ENCODE measurements around the gene SLC6A17.

Gene SLC6A17

DNA sequence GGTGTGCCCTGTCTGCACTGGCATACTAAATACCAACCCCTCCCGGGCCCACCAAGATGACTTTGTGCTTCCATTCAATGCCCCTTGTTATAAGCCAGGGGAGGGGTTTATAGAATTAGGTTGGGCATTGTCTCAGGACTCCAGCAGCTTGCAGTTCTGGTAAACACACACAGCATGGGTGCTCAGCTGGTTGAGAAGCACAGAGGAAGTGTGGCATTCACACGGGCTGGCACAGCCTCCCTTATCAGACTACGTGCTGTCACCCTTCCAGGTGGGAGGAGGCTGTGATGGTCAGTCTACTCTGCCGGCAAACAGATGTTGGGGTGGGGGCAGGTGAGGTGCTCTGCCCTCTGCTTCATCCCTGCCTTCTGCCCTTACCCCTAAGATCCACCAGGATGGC lies 15.0 kb upstream of the SLC6A17 start:
- Histone ChIP-seq H4K8ac (ENCODE audit: low read depth, low read length) (no peak overlapping the region), H3K9ac (ENCODE audit: low read length) (no peak overlapping the region), H2BK120ac (ENCODE audit: insufficient read depth, low read length, poor library complexity) (no peak overlapping the region), H3K27me3 (ENCODE audit: insufficient read depth, low read length) (no peaks in the 10 kb centered on the region), H3K14ac (ENCODE audit: low read length) (no peak overlapping the region), H3K4ac (ENCODE audit: low read depth, low read length) (no peak overlapping the region), H4K12ac (ENCODE audit: low read depth, low read length) (no peak overlapping the region), H3K36me3 (ENCODE audit: control insufficient read depth in 1 of 2, insufficient read depth in 2 of 2, low read length in 2 of 2) (no peaks in the 10 kb centered on the region), H3K18ac (ENCODE audit: low read length) (no peak overlapping the region), H2AK5ac (ENCODE audit: low read length) (no peak overlapping the region), H3K4me1 (ENCODE audit: control insufficient read depth in 1 of 2, insufficient read depth in 2 of 2, low read length in 2 of 2) (no peaks in the 10 kb centered on the region), H2BK5ac (ENCODE audit: low read depth, low read length, poor library complexity) (no peak overlapping the region), H3K4me3 (ENCODE audit: low read depth, low read length) (no peak overlapping the region), H3K9me3 (ENCODE audit: insufficient read depth, low read depth, low read length) (no peaks in the 10 kb centered on the region), H3K27ac (ENCODE audit: low read depth, low read length) (no peak overlapping the region), H3K79me1 (ENCODE audit: low read length) (no peaks in the 10 kb centered on the region), H2AFZ (ENCODE audit: insufficient read depth, low read length, poor library complexity) (no peak overlapping the region), H2BK12ac (ENCODE audit: low read length) (no peak overlapping the region), H3K79me2 (ENCODE audit: control insufficient read depth, insufficient read depth, low read length, poor library complexity) (no peaks in the 10 kb centered on the region), H4K91ac (ENCODE audit: low read depth, low read length) (no peak overlapping the region), H3K4me2 (ENCODE audit: low read length) (no peak overlapping the region), H3K23ac (ENCODE audit: low read length) (no peak overlapping the region)
- DNase-seq: no peak
- no CpG with 5 or more reads among the region's 4 CpGs for WGBS (ENCODE audit: extremely low coverage, insufficient coverage, insufficient read length)

DNA sequence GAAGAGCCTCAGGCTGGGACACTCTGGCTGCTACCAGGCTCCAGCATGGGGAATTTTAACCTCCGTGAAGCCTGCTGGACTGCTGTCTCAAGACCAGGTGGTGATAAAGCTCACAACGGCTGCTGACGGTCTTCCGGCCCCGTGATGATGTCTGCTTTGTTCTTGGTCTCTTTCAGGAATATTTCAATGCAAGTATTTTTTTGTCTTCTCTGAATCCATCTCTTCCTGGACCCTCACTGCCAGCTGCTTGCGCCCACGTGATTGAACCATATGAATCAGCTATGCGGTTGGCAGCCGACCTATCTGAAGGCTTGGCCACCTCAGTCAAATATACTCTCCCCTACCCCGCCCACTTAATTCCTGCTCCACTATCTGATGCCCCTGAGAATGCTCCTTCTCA lies 14.6 kb upstream of the SLC6A17 start:
- no peak overlapping the region for H4K91ac ChIP-seq (ENCODE audit: low read depth, low read length)
- H3K27ac ChIP-seq (ENCODE audit: low read depth, low read length): no peak overlapping the region
- DNase-seq: no peak
- no peak overlapping the region for H3K14ac ChIP-seq (ENCODE audit: low read length)
- no peaks in the 10 kb centered on the region for H3K27me3 ChIP-seq (ENCODE audit: insufficient read depth, low read length)
- H3K4me3 ChIP-seq (ENCODE audit: low read depth, low read length): no peak overlapping the region
- no peak overlapping the region for H2BK5ac ChIP-seq (ENCODE audit: low read depth, low read length, poor library complexity)
- H3K79me2 ChIP-seq (ENCODE audit: control insufficient read depth, insufficient read depth, low read length, poor library complexity): no peaks in the 10 kb centered on the region
- no peaks in the 10 kb centered on the region for H3K79me1 ChIP-seq (ENCODE audit: low read length)
- no CpG with 5 or more reads among the region's 10 CpGs for WGBS (ENCODE audit: extremely low coverage, insufficient coverage, insufficient read length)
- H3K9ac ChIP-seq (ENCODE audit: low read length): no peak overlapping the region
- H2AK5ac ChIP-seq (ENCODE audit: low read length): no peak overlapping the region
- no peaks in the 10 kb centered on the region for H3K36me3 ChIP-seq (ENCODE audit: control insufficient read depth in 1 of 2, insufficient read depth in 2 of 2, low read length in 2 of 2)
- H3K18ac ChIP-seq (ENCODE audit: low read length): no peak overlapping the region
- H2BK12ac ChIP-seq (ENCODE audit: low read length): no peak overlapping the region
- H3K4me1 ChIP-seq (ENCODE audit: control insufficient read depth in 1 of 2, insufficient read depth in 2 of 2, low read length in 2 of 2): no peaks in the 10 kb centered on the region
- no peak overlapping the region for H2BK120ac ChIP-seq (ENCODE audit: insufficient read depth, low read length, poor library complexity)
- H4K12ac ChIP-seq (ENCODE audit: low read depth, low read length): no peak overlapping the region
- H4K8ac ChIP-seq (ENCODE audit: low read depth, low read length): no peak overlapping the region
- H3K4ac ChIP-seq (ENCODE audit: low read depth, low read length): no peak overlapping the region
- H2AFZ ChIP-seq (ENCODE audit: insufficient read depth, low read length, poor library complexity): no peak overlapping the region
- no peaks in the 10 kb centered on the region for H3K9me3 ChIP-seq (ENCODE audit: insufficient read depth, low read depth, low read length)
- no peak overlapping the region for H3K23ac ChIP-seq (ENCODE audit: low read length)
- H3K4me2 ChIP-seq (ENCODE audit: low read length): no peak overlapping the region

GRCh38 chr1:110136911-110137310 lies 13.4 kb upstream of the SLC6A17 start:
- H2BK5ac ChIP-seq (ENCODE audit: low read depth, low read length, poor library complexity): no peak overlapping the region
- H3K79me1 ChIP-seq (ENCODE audit: low read length): no peaks in the 10 kb centered on the region
- no peaks in the 10 kb centered on the region for H3K36me3 ChIP-seq (ENCODE audit: control insufficient read depth in 1 of 2, insufficient read depth in 2 of 2, low read length in 2 of 2)

DNA sequence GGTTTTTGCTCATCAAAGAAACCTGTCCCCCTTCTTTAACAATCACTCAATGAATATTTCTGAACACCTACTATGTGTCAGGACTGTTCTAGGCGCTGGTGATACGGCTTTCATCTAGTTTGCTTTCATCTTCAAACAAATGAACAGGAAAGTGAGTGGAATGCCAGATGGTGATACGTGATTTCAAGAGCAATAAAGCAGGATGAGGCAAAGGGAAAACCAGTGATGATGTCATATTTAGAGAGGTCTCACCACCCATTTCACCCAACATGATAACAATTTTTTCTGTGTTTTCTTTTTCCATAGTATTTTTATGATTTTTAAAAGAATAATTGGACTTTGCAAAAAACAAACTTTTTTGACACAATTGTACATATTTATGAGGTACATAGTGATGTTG lies 11.3 kb upstream of the SLC6A17 start:
- Histone ChIP-seq H3K27me3 (ENCODE audit: insufficient read depth, low read length) (peaks cover 3% of the 10 kb centered on the region), H3K4ac (ENCODE audit: low read depth, low read length) (no peak overlapping the region), H3K4me2 (ENCODE audit: low read length) (no peak overlapping the region), H3K9ac (ENCODE audit: low read length) (no peak overlapping the region), H4K8ac (ENCODE audit: low read depth, low read length) (no peak overlapping the region), H3K18ac (ENCODE audit: low read length) (no peak overlapping the region), H3K4me1 (ENCODE audit: control insufficient read depth in 1 of 2, insufficient read depth in 2 of 2, low read length in 2 of 2) (no peaks in the 10 kb centered on the region), H3K79me2 (ENCODE audit: control insufficient read depth, insufficient read depth, low read length, poor library complexity) (no peaks in the 10 kb centered on the region), H3K23ac (ENCODE audit: low read length) (no peak overlapping the region), H3K27ac (ENCODE audit: low read depth, low read length) (no peak overlapping the region), H3K36me3 (ENCODE audit: control insufficient read depth in 1 of 2, insufficient read depth in 2 of 2, low read length in 2 of 2) (no peaks in the 10 kb centered on the region), H3K79me1 (ENCODE audit: low read length) (no peaks in the 10 kb centered on the region), H2AFZ (ENCODE audit: insufficient read depth, low read length, poor library complexity) (no peak overlapping the region), H3K14ac (ENCODE audit: low read length) (no peak overlapping the region), H4K91ac (ENCODE audit: low read depth, low read length) (no peak overlapping the region), H2BK5ac (ENCODE audit: low read depth, low read length, poor library complexity) (no peak overlapping the region), H2BK120ac (ENCODE audit: insufficient read depth, low read length, poor library complexity) (no peak overlapping the region), H3K9me3 (ENCODE audit: insufficient read depth, low read depth, low read length) (peaks cover 2% of the 10 kb centered on the region), H4K12ac (ENCODE audit: low read depth, low read length) (no peak overlapping the region), H2AK5ac (ENCODE audit: low read length) (no peak overlapping the region), H2BK12ac (ENCODE audit: low read length) (no peak overlapping the region), H3K4me3 (ENCODE audit: low read depth, low read length) (no peak overlapping the region)
- no peak for DNase-seq
- whole genome bisulfite sequencing (ENCODE audit: extremely low coverage, insufficient coverage, insufficient read length): no CpG with 5 or more reads among the region's 3 CpGs

More at GRCh38 chr1:110136911-110137310, 13.4 kb upstream of the SLC6A17 start:
- Histone ChIP-seq H3K27me3 (ENCODE audit: insufficient read depth, low read length) (peaks cover 2% of the 10 kb centered on the region), H3K27ac (ENCODE audit: low read depth, low read length) (no peak overlapping the region), H2BK120ac (ENCODE audit: insufficient read depth, low read length, poor library complexity) (no peak overlapping the region), H3K23ac (ENCODE audit: low read length) (no peak overlapping the region), H4K12ac (ENCODE audit: low read depth, low read length) (no peak overlapping the region), H4K8ac (ENCODE audit: low read depth, low read length) (no peak overlapping the region), H2AFZ (ENCODE audit: insufficient read depth, low read length, poor library complexity) (no peak overlapping the region), H3K4ac (ENCODE audit: low read depth, low read length) (no peak overlapping the region), H3K18ac (ENCODE audit: low read length) (no peak overlapping the region), H4K91ac (ENCODE audit: low read depth, low read length) (no peak overlapping the region), H3K4me2 (ENCODE audit: low read length) (no peak overlapping the region), H3K4me1 (ENCODE audit: control insufficient read depth in 1 of 2, insufficient read depth in 2 of 2, low read length in 2 of 2) (no peaks in the 10 kb centered on the region), H3K14ac (ENCODE audit: low read length) (no peak overlapping the region), H3K4me3 (ENCODE audit: low read depth, low read length) (no peak overlapping the region), H3K9ac (ENCODE audit: low read length) (no peak overlapping the region), H2BK12ac (ENCODE audit: low read length) (no peak overlapping the region), H3K9me3 (ENCODE audit: insufficient read depth, low read depth, low read length) (peaks cover 2% of the 10 kb centered on the region), H2AK5ac (ENCODE audit: low read length) (no peak overlapping the region), H3K79me2 (ENCODE audit: control insufficient read depth, insufficient read depth, low read length, poor library complexity) (no peaks in the 10 kb centered on the region)
- no peak for DNase-seq
- WGBS (ENCODE audit: extremely low coverage, insufficient coverage, insufficient read length): no CpG with 5 or more reads among the region's 7 CpGs

Data from trophoblast cell (in vitro differentiated cells and primary cell).